WTC11 (cell line): Measurements from ENCODE around the gene INSC. TPM values are rescaled to one million over a fixed set of nuclear protein-coding genes. Genes with fewer than 3 reads are reported as not detected.

Experiments
- ATAC-seq: fragments of 200-7000 bp; cut with Tn5 transposase; 2 replicates; pipeline ENCODE4 v1.10.0; 2021; ENCODE audit warnings: mild to moderate bottlenecking, moderate library complexity
- CTCF ChIA-PET: fragments of 300-600 bp; sonication (Branson Sonifier 250); formaldehyde crosslinking; loops from one replicate; lab custom pipeline; 2021; ENCODE audit warnings: antibody characterized with exemption; lab: Charles Lee
- POLR2A ChIA-PET: fragments of 350-600 bp; sonication (Branson Sonifier 250); formaldehyde crosslinking; loops from one replicate; lab custom pipeline; 2021; ENCODE audit warnings: antibody characterized with exemption; lab: Charles Lee
- DNase-seq: peaks from one replicate; pipeline ENCODE4 v3.0.0; 2021; ENCODE audit warnings: low spot score
- H3K27ac Mint-ChIP-seq: 2 replicates; pipeline ENCODE4 v1.8.0; 2021; ENCODE audit warnings: mixed read lengths
- H3K27me3 Mint-ChIP-seq: 2 replicates; pipeline ENCODE4 v1.8.0; 2021; ENCODE audit warnings: low read depth, mild to moderate bottlenecking, moderate library complexity, mixed read lengths
- H3K36me3 Mint-ChIP-seq: 2 replicates; pipeline ENCODE4 v1.8.0; 2021; ENCODE audit warnings: mixed read lengths
- H3K4me1 Mint-ChIP-seq: 2 replicates; pipeline ENCODE4 v1.8.0; 2022; ENCODE audit warnings: mixed read lengths
- H3K4me3 Mint-ChIP-seq: 2 replicates; pipeline ENCODE4 v1.8.0; 2021; ENCODE audit warnings: mild to moderate bottlenecking, moderate library complexity, mixed read lengths
- H3K9me3 Mint-ChIP-seq: 2 replicates; pipeline ENCODE4 v1.8.0; 2021; ENCODE audit warnings: mixed read lengths
- AR ChIP-seq: fragments of 250-450 bp; sonication (Bioruptor Pico); IDR thresholded peaks from 2 replicates; pipeline ENCODE4 v1.9.0; 2021; ENCODE audit warnings: mild to moderate bottlenecking
- ATF3 ChIP-seq: sonication (generic); formaldehyde crosslinking; conservative IDR thresholded peaks from 2 replicates; pipeline ENCODE4 v1.8.1; 2022; ENCODE audit warnings: mild to moderate bottlenecking, missing genetic modification reagents
- CTCF ChIP-seq: fragments of 200-600 bp; IDR thresholded peaks from 2 replicates; pipeline ENCODE4 v1.8.0; 2022; ENCODE audit warnings: antibody characterized with exemption
- ETV6 ChIP-seq: sonication (generic); formaldehyde crosslinking; IDR thresholded peaks from 2 replicates; pipeline ENCODE4 v1.8.1; 2022; ENCODE audit warnings: mild to moderate bottlenecking, missing genetic modification reagents
- FOXJ3 ChIP-seq: sonication (generic); formaldehyde crosslinking; IDR thresholded peaks from 2 replicates; pipeline ENCODE4 v1.9.0; 2021; ENCODE audit warnings: missing genetic modification reagents, mild to moderate bottlenecking, borderline replicate concordance
- FOXK1 ChIP-seq: sonication (generic); formaldehyde crosslinking; IDR thresholded peaks from 2 replicates; pipeline ENCODE4 v1.8.0; 2022; ENCODE audit warnings: mild to moderate bottlenecking, moderate library complexity, missing genetic modification reagents
- GABPB1 ChIP-seq: sonication (generic); formaldehyde crosslinking; IDR thresholded peaks from 2 replicates; pipeline ENCODE4 v1.8.1; 2023; ENCODE audit warnings: mild to moderate bottlenecking, missing genetic modification reagents
- GTF2I ChIP-seq: fragments of 250-450 bp; sonication (Bioruptor Pico); conservative IDR thresholded peaks from 2 replicates; pipeline ENCODE4 v1.4.0; 2021; ENCODE audit warnings: mild to moderate bottlenecking
- NFE2L1 ChIP-seq: sonication (generic); formaldehyde crosslinking; IDR thresholded peaks from 2 replicates; pipeline ENCODE4 v1.8.1; 2023; ENCODE audit warnings: missing genetic modification reagents
- RELA ChIP-seq: sonication (generic); formaldehyde crosslinking; IDR thresholded peaks from 2 replicates; pipeline ENCODE4 v1.8.1; 2022; ENCODE audit warnings: missing genetic modification reagents, mild to moderate bottlenecking, borderline replicate concordance
- RORB ChIP-seq: fragments of 250-450 bp; sonication (Bioruptor Pico); IDR thresholded peaks from 2 replicates; pipeline ENCODE4 v1.9.0; 2021; ENCODE audit warnings: mild to moderate bottlenecking
- USF2 ChIP-seq: sonication (generic); formaldehyde crosslinking; IDR thresholded peaks from 2 replicates; pipeline ENCODE4 v1.8.1; 2023; ENCODE audit warnings: mild to moderate bottlenecking, missing genetic modification reagents, moderate library complexity
- ZNF232 ChIP-seq: sonication (generic); formaldehyde crosslinking; IDR thresholded peaks from 2 replicates; pipeline ENCODE4 v1.8.0; 2022; ENCODE audit warnings: mild to moderate bottlenecking, missing genetic modification reagents
- ZNF263 ChIP-seq: sonication (generic); formaldehyde crosslinking; IDR thresholded peaks from 2 replicates; pipeline ENCODE4 v1.8.1; 2022; ENCODE audit warnings: low read depth, mild to moderate bottlenecking, moderate library complexity, missing genetic modification reagents
- ZNF317 ChIP-seq: sonication (generic); formaldehyde crosslinking; IDR thresholded peaks from 2 replicates; pipeline ENCODE4 v1.8.1; 2023; ENCODE audit warnings: low read depth, mild to moderate bottlenecking, moderate library complexity, missing genetic modification reagents, borderline replicate concordance
- ZNF532 ChIP-seq: fragments of 250-450 bp; sonication (Bioruptor Pico); IDR thresholded peaks from 2 replicates; pipeline ENCODE4 v1.9.0; 2021; ENCODE audit warnings: mild to moderate bottlenecking, borderline replicate concordance
- total RNA-seq: library from RNA; stranded (reverse); gene quantifications from 3 replicates; pipeline ENCODE4 v1.2.3, GENCODE V29; 2021

Gene INSC
- total RNA-seq, 1 experiment from 2014 or later: 0.44 TPM

GRCh38 chr11:15115686-15116085 is 963 bp downstream of the INSC start (continued):
- TF ChIP-seq AR (CRISPR knock-in tag) (no peak), ZNF532 (CRISPR knock-in tag) (no peak), RELA (CRISPR knock-in tag) (no peak), RORB (CRISPR knock-in tag) (no peak)
- TF ChIP-seq, all 79 proteins: peak for 0

- POLR2A ChIA-PET: no interaction called here
- peaks cover 34% of the 10 kb centered on the region for H3K27me3 Mint-ChIP-seq
Measured at GRCh38 chr11:15117751-15118150, 3.0 kb downstream of the INSC start.

More at GRCh38 chr11:15117751-15118150, 3.0 kb downstream of the INSC start:
- ATAC-seq (no peak), DNase-seq (no peak)
- Mint-ChIP-seq H3K9me3 (no peaks in the 10 kb centered on the region), H3K4me1 (peaks cover 11% of the 10 kb centered on the region), H3K27ac (no peak overlapping the region), H3K4me3 (no peak overlapping the region), H3K36me3 (no peaks in the 10 kb centered on the region)
- CTCF ChIA-PET: interaction anchor here (0.9 kb wide), 1 partner anchor 17 kb away, joined by 3 read pairs; no protein-coding TSS in a partner anchor
- TF ChIP-seq ZNF263: no peak
- no peak for TF ChIP-seq GABPB1 (CRISPR knock-in tag)
- no peak for TF ChIP-seq FOXK1 (CRISPR knock-in tag)
- no peak for TF ChIP-seq USF2 (CRISPR knock-in tag)
- TF ChIP-seq FOXJ3: no peak
- TF ChIP-seq ZNF317 (CRISPR knock-in tag): no peak
- no peak for TF ChIP-seq ATF3 (CRISPR knock-in tag)
- no peak for TF ChIP-seq CTCF
- TF ChIP-seq ZNF232 (CRISPR knock-in tag): no peak
- no peak for TF ChIP-seq ETV6 (CRISPR knock-in tag)
- no peak for TF ChIP-seq GTF2I
- TF ChIP-seq NFE2L1 (CRISPR knock-in tag): no peak
- no peak for TF ChIP-seq ZNF532 (CRISPR knock-in tag)
